K562 (cell line): ENCODE data around the gene GAA. TPM values are rescaled to one million over a fixed set of nuclear protein-coding genes. Genes with fewer than 3 reads are reported as not detected.

Experiments
- ATF2 ChIP-seq: sonication (generic); formaldehyde crosslinking; IDR thresholded peaks from 2 replicates; pipeline ENCODE4 v1.8.1; 2022; ENCODE audit warnings: missing genetic modification reagents
- BMI1 ChIP-seq: fragments of 150-350 bp; IDR thresholded peaks from 2 replicates; pipeline ENCODE4 v1.6.1; 2014; ENCODE audit warnings: low read length
- CBX3 ChIP-seq, 2 experiments: IDR thresholded peaks; 1 replicate in 1 of 2; 2 replicates in 1 of 2; pipeline ENCODE4 v1.6.1; 2012; ENCODE audit warnings: inconsistent platforms in 2 of 2, low read length in 2 of 2, borderline replicate concordance in 1 of 2, control low read depth in 1 of 2
- ESRRA ChIP-seq: fragments of 450-650 bp; IDR thresholded peaks from 2 replicates; pipeline ENCODE4 v1.6.1; 2014; ENCODE audit warnings: low read depth, mild to moderate bottlenecking, moderate library complexity, borderline replicate concordance
- L3MBTL2 ChIP-seq: fragments of 450-650 bp; IDR thresholded peaks from 2 replicates; pipeline ENCODE4 v1.6.1; 2016; ENCODE audit warnings: mild to moderate bottlenecking, moderate library complexity
- MYNN ChIP-seq, 2 experiments: sonication (generic); formaldehyde crosslinking in 1 of 2; IDR thresholded peaks; 2 replicates each; pipeline versions ENCODE4 v1.5.0 to v1.6.1; 2016 to 2020; ENCODE audit warnings: antibody characterized with exemption in 1 of 2, missing genetic modification reagents in 1 of 2
- NFIX ChIP-seq: fragments of 250-450 bp; sonication (Bioruptor Pico); IDR thresholded peaks from 2 replicates; pipeline ENCODE4 v1.4.0; 2020; ENCODE audit warnings: low read depth, mild to moderate bottlenecking, moderate library complexity
- NFYB ChIP-seq: IDR thresholded peaks from 2 replicates; pipeline ENCODE4 v1.6.1; 2011; ENCODE audit warnings: mild to moderate bottlenecking, moderate library complexity; ENCODE audit not compliant: insufficient read length; ENCODE audit errors: extremely low read depth
- OTX1 ChIP-seq: fragments of 450-650 bp; formaldehyde crosslinking; IDR thresholded peaks from 2 replicates; pipeline ENCODE4 v1.4.0; 2022; ENCODE audit warnings: mild to moderate bottlenecking
- POLR2G ChIP-seq: fragments of 200-400 bp; formaldehyde crosslinking; IDR thresholded peaks from 2 replicates; pipeline ENCODE4 v1.6.1; 2017; ENCODE audit warnings: low read depth, mild to moderate bottlenecking, antibody characterized with exemption, low read length, moderate library complexity
- SMAD3 ChIP-seq: fragments of 450-650 bp; formaldehyde crosslinking; conservative IDR thresholded peaks from 2 replicates; pipeline ENCODE4 v1.4.0; 2020; ENCODE audit warnings: mild to moderate bottlenecking
- TFAM ChIP-seq: fragments of 250-450 bp; sonication (Bioruptor Pico); conservative IDR thresholded peaks from 2 replicates; pipeline ENCODE4 v1.5.0; 2021; ENCODE audit warnings: mild to moderate bottlenecking, moderate library complexity
- TSC22D4 ChIP-seq: fragments of 450-650 bp; IDR thresholded peaks from 2 replicates; pipeline ENCODE4 v1.6.1; 2016; ENCODE audit warnings: missing genetic modification characterization, missing biosample characterization, control low read depth
- XRCC3 ChIP-seq: fragments of 450-650 bp; IDR thresholded peaks from 2 replicates; pipeline ENCODE4 v1.6.1; 2017; ENCODE audit warnings: mild to moderate bottlenecking, moderate library complexity
- ZKSCAN1 ChIP-seq: fragments of 150-350 bp; IDR thresholded peaks from 2 replicates; pipeline ENCODE4 v1.6.1; 2016; ENCODE audit warnings: low read depth, low read length
- ZNF212 ChIP-seq: fragments of 450-650 bp; formaldehyde crosslinking; IDR thresholded peaks from 2 replicates; pipeline ENCODE4 v1.4.0; 2020; ENCODE audit warnings: mild to moderate bottlenecking
- ZNF316 ChIP-seq: fragments of 450-650 bp; IDR thresholded peaks from 2 replicates; pipeline ENCODE4 v1.6.1; 2016
- polyA plus RNA-seq, 8 experiments: library from polyadenylated mRNA; depleted of rRNA in 4 of 8; stranded (reverse) in 5 of 8; unstranded in 3 of 8; fragments of >200 nt; fragmentation: Nextera tagmentation in 2 of 8; fragmentation: Illumina TruSeq in 1 of 8; extraction: Ambion mirVana in 2 of 8; extraction: Trizol in 1 of 8; gene quantifications; 2 replicates each; pipeline versions ENCODE4 v1.2.1 to v1.2.3, GENCODE V29; 2011 to 2014; ENCODE audit warnings: inconsistent platforms in 1 of 8, missing spikeins in 1 of 8
- total RNA-seq, 7 experiments: library from RNA; depleted of rRNA in 6 of 7; stranded (reverse); fragments of >200 nt in 6 of 7; fragmentation: Illumina TruSeq in 2 of 7; extraction: Trizol in 2 of 7; gene quantifications; 2 replicates each; pipeline versions ENCODE4 v1.2.1 to v1.2.3, GENCODE V29; 2011 to 2021; ENCODE audit warnings: low replicate concordance in 1 of 7
- TF ChIP-seq, protein P1 (sequence below): sonication (generic); formaldehyde crosslinking; IDR thresholded peaks from 2 replicates; pipeline ENCODE4 v1.8.0; 2023; ENCODE audit warnings: mild to moderate bottlenecking, missing genetic modification reagents
- TF ChIP-seq, protein P2 (sequence below), 2 experiments: fragments of 450-650 bp; IDR thresholded peaks; 2 replicates each; pipeline ENCODE4 v1.6.1; 2018; ENCODE audit warnings: mild to moderate bottlenecking in 2 of 2, low read depth in 1 of 2; ENCODE audit not compliant: partially characterized antibody in 2 of 2
- TF ChIP-seq, protein P3 (sequence below): fragments of 450-650 bp; IDR thresholded peaks from 2 replicates; pipeline ENCODE4 v1.6.1; 2016

GAA gene
- total and polyA plus RNA-seq, 9 of the 15 experiments (the other 6 are each of a cell fraction or from before 2014, with no cell fraction given): 0.15 to 6.4 (median 1.7) TPM

DNA sequence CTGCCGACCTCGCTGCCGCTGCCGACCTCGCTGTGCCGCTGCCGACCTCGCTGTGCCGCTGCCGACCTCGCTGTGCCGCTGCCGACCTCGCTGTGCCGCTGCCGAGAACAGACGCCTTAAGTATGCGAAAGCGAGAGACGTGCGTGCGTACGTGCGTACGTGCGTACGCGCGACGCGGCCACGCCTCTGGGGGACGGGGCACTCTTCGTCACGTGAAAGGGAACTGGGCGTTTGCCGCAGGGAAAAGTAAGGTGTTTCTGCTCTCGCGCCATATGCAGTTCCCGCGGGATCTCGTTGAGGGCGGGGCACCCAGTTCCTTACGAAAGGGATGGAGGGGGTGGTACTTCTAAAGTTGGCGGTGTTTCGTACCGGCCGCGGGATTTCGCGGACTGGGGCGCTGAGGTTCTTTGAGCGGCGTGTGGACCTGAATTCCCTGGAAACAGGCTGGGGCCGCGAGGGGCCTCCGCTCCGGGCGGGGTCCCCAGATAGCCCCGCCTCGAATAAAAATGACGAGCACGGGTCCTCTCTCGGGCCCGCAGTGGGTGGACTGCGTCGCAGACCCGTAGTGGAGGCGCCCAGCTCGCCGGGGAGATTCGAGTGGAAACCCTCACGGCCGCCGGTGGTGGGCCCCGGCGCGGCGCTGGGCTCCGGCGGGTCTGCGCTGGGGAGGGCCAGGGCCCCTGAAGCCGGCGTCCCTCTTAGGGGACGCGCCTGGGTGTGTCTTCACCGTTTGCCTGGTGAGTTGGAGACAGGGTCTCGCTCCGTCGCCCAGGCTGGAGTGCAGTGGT, 45.8 kb downstream of the GAA start, which contains the start of gene EIF4A3 (continued):
- TF ChIP-seq, protein P1, sequence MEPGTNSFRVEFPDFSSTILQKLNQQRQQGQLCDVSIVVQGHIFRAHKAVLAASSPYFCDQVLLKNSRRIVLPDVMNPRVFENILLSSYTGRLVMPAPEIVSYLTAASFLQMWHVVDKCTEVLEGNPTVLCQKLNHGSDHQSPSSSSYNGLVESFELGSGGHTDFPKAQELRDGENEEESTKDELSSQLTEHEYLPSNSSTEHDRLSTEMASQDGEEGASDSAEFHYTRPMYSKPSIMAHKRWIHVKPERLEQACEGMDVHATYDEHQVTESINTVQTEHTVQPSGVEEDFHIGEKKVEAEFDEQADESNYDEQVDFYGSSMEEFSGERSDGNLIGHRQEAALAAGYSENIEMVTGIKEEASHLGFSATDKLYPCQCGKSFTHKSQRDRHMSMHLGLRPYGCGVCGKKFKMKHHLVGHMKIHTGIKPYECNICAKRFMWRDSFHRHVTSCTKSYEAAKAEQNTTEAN (CRISPR knock-in tag): no peak
- TF ChIP-seq ZNF316 (no peak), L3MBTL2 (no peak; the same call in 1 of the 2 replicates), ESRRA (peak; percentile 62), OTX1 (CRISPR knock-in tag) (no peak), TSC22D4 (tag) (no peak), NFIX (CRISPR knock-in tag) (no peak), MYNN (IDR thresholded peaks at IDR 0.05) (no peak), MYNN (CRISPR knock-in tag; IDR thresholded peaks at IDR 0.05) (no peak), XRCC3 (no peak), BMI1 (no peak), POLR2G (peak; percentile 100), SMAD3 (CRISPR knock-in tag) (no peak), NFYB (no peak), TFAM (CRISPR knock-in tag) (no peak), ZNF212 (CRISPR knock-in tag) (no peak), CBX3 (IDR thresholded peaks at IDR 0.05; ENCODE audit: borderline replicate concordance in 1 of 2, low read length in 2 of 2) (no peak), ZKSCAN1 (no peak), ATF2 (CRISPR knock-in tag) (no peak)
- TF ChIP-seq, protein P2, sequence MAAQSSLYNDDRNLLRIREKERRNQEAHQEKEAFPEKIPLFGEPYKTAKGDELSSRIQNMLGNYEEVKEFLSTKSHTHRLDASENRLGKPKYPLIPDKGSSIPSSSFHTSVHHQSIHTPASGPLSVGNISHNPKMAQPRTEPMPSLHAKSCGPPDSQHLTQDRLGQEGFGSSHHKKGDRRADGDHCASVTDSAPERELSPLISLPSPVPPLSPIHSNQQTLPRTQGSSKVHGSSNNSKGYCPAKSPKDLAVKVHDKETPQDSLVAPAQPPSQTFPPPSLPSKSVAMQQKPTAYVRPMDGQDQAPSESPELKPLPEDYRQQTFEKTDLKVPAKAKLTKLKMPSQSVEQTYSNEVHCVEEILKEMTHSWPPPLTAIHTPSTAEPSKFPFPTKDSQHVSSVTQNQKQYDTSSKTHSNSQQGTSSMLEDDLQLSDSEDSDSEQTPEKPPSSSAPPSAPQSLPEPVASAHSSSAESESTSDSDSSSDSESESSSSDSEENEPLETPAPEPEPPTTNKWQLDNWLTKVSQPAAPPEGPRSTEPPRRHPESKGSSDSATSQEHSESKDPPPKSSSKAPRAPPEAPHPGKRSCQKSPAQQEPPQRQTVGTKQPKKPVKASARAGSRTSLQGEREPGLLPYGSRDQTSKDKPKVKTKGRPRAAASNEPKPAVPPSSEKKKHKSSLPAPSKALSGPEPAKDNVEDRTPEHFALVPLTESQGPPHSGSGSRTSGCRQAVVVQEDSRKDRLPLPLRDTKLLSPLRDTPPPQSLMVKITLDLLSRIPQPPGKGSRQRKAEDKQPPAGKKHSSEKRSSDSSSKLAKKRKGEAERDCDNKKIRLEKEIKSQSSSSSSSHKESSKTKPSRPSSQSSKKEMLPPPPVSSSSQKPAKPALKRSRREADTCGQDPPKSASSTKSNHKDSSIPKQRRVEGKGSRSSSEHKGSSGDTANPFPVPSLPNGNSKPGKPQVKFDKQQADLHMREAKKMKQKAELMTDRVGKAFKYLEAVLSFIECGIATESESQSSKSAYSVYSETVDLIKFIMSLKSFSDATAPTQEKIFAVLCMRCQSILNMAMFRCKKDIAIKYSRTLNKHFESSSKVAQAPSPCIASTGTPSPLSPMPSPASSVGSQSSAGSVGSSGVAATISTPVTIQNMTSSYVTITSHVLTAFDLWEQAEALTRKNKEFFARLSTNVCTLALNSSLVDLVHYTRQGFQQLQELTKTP (IDR thresholded peaks at IDR 0.05; ENCODE audit: low read depth in 1 of 2, partially characterized antibody in 2 of 2): no peak
- TF ChIP-seq, protein P3, sequence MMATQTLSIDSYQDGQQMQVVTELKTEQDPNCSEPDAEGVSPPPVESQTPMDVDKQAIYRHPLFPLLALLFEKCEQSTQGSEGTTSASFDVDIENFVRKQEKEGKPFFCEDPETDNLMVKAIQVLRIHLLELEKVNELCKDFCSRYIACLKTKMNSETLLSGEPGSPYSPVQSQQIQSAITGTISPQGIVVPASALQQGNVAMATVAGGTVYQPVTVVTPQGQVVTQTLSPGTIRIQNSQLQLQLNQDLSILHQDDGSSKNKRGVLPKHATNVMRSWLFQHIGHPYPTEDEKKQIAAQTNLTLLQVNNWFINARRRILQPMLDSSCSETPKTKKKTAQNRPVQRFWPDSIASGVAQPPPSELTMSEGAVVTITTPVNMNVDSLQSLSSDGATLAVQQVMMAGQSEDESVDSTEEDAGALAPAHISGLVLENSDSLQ: peak; percentile 75
